Measurements from ENCODE around the gene C17orf107. TPM values are rescaled to one million over a fixed set of nuclear protein-coding genes. Genes with fewer than 3 reads are reported as not detected.

The C17orf107 gene
- total and polyA plus RNA-seq, 2 of the 13 experiments (the other 11 are each of a cell fraction or from before 2014, with no cell fraction given): 0.20 to 0.59 TPM

DNA sequence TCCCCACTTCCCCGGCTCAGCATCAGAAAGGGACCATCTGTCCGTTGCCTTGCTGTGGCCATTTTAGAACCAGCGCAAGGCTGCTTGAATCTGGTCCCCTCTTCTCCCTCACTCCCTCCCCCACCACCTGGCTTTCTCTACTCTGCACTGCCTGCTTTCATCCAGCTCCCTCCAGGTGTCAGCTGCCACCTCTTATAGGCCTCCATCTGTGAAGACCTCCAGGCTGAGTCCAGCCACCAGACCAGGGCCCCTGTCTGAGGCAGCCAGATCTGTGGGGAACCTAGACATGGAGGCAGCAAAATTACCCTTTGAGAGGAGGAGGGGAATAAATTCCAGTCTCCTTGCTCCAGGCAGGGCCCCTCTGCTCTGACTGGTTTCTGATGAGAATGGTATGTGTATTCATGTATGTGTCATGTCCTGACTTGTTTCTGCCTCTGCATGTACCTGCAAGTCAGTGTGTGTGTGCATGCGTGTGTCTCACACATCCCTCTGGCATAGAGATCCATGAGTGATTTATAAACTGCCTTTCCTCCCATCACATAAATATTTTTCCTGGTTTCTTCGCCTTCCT is 45.1 kb upstream of the C17orf107 start:
- Histone ChIP-seq H3K4me1 (ENCODE audit: insufficient read depth, low read length) (peaks cover 58% of the 10 kb centered on the region), H4K20me1 (ENCODE audit: insufficient read depth, low read length) (0 out of 2 replicates have a peak, but pooled peaks cover 8% of the 10 kb centered on the region), H3K4me3 (replicated peaks in 1 of 3; ENCODE audit: insufficient read depth in 1 of 3, low read depth in 2 of 3, low read length in 3 of 3) (no peak overlapping the region), H3K9me3 (ENCODE audit: low read length) (no peaks in the 10 kb centered on the region), H3K27me3 (ENCODE audit: control insufficient read depth in 1 of 2, insufficient read depth in 2 of 2, low read length in 2 of 2) (no peaks in the 10 kb centered on the region), H3K79me2 (ENCODE audit: insufficient read depth, low read length) (peaks cover 52% of the 10 kb centered on the region), H3K27ac (ENCODE audit: extremely low read length, insufficient read depth, low read length) (no peak overlapping the region), H2AFZ (ENCODE audit: low read length) (no peak overlapping the region), H3K36me3 (replicated peaks in 1 of 2; ENCODE audit: control insufficient read depth in 1 of 2, insufficient read depth in 2 of 2, low read length in 2 of 2) (peaks cover 0 to 27% of the 10 kb centered on the region in 2 experiments), H3K4me2 (ENCODE audit: low read depth, low read length) (no peak overlapping the region), H3K9ac (ENCODE audit: insufficient read depth, low read depth, low read length) (no peak overlapping the region)
- CTCF ChIA-PET (ENCODE audit: low intra/inter-chr PET ratio, low total read pairs): no interaction called here
- no TSS peak for BruUV-seq (replicated peaks)
- ATAC-seq: no peak
- in situ Hi-C loops (cut with HindIII; ENCODE audit: extremely low pct_ligation_motif_present, low pct_unique_long_range_greater_than_20kb) (no loop called here), intact Hi-C loops (cut with micrococcal nuclease; ENCODE audit: unreplicated experiment) (no loop called here)
- peak; percentile 23 for DNase-seq (ENCODE audit: low spot score)
- TF ChIP-seq, protein P1, sequence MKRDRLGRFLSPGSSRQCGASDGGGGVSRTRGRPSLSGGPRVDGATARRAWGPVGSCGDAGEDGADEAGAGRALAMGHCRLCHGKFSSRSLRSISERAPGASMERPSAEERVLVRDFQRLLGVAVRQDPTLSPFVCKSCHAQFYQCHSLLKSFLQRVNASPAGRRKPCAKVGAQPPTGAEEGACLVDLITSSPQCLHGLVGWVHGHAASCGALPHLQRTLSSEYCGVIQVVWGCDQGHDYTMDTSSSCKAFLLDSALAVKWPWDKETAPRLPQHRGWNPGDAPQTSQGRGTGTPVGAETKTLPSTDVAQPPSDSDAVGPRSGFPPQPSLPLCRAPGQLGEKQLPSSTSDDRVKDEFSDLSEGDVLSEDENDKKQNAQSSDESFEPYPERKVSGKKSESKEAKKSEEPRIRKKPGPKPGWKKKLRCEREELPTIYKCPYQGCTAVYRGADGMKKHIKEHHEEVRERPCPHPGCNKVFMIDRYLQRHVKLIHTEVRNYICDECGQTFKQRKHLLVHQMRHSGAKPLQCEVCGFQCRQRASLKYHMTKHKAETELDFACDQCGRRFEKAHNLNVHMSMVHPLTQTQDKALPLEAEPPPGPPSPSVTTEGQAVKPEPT (CRISPR knock-in tag; IDR thresholded peaks at IDR 0.05; ENCODE audit: low read depth): no peak
- TF ChIP-seq ZFP62 (CRISPR knock-in tag; IDR thresholded peaks at IDR 0.05) (no peak), MIER3 (CRISPR knock-in tag; IDR thresholded peaks at IDR 0.05; ENCODE audit: borderline replicate concordance) (no peak), FOXO4 (CRISPR knock-in tag; conservative IDR thresholded peaks at IDR 0.05) (no peak), RORA (CRISPR knock-in tag; IDR thresholded peaks at IDR 0.05) (no peak), FOSL1 (CRISPR knock-in tag; IDR thresholded peaks at IDR 0.05; ENCODE audit: borderline replicate concordance) (no peak), SCMH1 (CRISPR knock-in tag; IDR thresholded peaks at IDR 0.05; ENCODE audit: borderline replicate concordance) (no peak)
- 96% methylated on average over 5 of the region's 5 CpGs for WGBS (ENCODE audit: low lambda C conversion rate)
- FAIRE-seq: no peak
- POLR2A ChIA-PET: interaction anchor here (1.2 kb wide), 1 partner anchor 144 kb away, joined by 3 read pairs; no protein-coding TSS in a partner anchor

All from HepG2 (cell line).